ENCODE data around the gene GNAT2.

The GNAT2 gene

DNA sequence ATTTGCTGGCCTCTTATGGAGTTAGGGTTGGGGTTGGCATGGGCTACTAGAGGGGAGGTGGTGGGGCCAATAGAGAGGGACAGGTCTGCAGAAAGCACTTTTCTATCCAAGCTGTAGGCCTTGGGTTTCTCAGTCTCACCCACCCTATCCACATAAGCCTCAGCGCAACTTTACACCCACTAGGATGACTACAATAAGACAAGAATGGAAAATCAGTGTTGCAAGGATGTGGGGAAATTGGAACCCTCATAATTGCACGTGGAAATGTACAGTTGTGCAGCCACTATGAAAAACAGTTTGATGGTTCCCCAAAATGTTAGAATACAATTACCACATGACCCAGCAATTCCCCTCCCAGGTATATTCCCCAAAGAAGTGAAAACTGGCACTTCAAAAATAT lies 22.4 kb upstream of the GNAT2 start:
- DNase-seq, result no peak

DNA sequence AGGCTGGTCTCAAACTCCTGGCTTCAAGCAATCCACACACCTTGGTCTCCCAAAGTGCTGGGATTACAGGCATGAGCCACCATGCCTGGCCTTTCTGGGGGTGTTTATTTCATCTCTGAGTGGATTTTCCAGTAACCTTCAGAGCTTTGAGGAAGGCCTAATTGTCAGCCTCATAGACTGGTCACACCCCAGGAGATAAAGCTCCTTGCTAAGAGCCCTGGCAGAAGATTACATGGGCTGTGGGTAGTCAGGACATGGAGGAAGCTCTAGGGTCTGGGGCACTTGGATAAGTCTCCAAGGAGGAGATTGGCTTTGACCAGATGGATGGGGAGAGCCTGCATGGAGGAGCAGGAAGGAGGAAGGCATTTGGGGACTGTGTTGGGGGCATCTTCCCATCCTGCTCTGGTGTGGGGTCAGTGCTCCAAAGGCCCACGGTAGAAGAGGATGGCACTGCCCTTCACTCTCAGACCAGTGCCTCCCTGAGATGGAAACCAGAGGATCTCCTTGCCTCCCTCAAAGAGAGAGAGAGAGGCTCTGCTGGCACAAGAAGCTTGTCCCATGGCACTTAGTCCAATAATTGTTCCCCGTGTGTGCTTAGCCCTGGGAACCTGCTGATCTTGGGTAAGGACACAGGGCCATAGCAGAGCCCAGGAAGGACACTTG lies 21.8 kb upstream of the GNAT2 start:
- no peak for DNase-seq

DNA sequence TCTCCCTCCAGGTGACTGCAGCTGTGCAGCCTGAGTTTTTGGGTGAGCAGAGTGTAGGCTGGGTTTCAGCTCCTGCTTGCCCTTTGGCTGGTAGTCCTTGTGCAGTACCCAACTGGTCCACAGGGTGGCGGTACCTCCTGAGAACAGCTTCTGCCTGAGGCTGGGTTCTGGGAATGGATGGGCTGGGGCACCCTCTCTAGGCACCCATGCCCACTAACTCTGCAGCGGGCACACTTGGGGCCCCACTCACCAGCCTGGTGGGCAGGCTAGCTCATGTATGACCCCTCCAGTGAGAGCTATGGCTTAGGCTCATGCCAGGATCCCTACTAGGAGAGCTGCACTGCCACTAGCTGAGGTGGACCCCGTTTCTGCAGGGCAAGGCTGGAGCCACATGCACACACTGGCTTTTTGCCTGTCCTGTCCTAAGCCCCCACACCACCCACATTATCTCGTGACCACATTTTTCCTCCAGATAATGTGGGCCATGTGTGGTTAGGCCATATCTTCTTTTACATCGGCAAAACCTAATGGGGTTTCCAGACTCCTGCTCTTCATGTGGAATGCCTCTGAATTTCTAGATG lies 21.0 kb upstream of the GNAT2 start:
- peak; percentile 53 to 81 for DNase-seq

DNA sequence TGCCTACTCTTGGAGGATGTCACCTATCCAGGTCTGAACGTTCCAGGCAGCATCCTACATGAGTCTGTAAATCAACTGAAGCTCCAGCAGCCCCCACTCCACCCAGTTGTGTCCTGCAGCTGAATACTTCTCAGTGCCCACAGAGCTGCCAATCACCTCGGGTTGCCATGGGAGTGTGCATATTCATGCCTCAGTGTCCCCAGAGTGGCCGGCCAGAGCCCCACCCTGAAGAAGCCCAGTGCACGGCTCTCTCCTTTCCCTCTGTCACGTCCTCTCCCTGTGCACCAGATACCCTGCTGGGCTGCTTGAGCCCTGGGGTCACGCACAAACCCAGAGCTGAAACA lies 20.4 kb upstream of the GNAT2 start:
- DNase-seq, result no peak

DNA sequence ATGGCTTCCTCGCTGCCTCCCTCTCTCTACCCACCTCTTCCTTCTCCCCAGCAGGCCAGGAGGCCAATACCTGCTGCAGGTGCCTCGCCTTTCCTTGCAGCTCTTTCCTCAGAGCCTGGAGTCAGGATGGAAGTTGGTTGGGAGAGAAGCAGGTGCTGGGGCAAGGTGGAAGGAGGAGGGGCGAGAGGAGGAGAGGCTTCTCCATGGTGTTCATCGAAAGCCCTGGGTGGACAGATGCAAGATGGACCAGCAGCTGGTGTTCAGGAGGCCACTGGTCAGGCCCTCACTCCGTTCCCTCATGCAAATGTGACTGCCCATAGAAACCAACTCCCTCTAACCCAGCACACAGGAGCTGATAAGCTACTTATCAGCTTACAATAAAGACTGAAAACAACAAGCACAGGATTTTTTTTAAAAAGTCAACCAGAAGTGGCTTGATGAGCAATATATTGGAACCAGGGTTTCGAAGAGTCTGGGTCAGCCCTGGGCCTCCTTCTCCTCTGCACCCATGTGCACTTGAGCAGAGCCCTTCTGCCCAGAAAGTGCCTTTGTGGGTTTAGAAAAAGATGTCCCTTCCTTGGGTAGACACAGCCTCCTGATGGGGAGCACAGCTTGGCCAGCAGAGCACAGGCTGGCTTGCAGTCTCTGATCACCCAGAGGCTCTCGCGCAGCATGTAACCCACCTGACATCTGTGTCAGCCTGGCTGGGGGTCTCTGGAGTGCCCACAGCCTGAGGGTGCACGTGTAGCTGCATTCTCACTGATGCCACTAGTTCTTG lies 19.8 kb upstream of the GNAT2 start:
- DNase-seq, result no peak

DNA sequence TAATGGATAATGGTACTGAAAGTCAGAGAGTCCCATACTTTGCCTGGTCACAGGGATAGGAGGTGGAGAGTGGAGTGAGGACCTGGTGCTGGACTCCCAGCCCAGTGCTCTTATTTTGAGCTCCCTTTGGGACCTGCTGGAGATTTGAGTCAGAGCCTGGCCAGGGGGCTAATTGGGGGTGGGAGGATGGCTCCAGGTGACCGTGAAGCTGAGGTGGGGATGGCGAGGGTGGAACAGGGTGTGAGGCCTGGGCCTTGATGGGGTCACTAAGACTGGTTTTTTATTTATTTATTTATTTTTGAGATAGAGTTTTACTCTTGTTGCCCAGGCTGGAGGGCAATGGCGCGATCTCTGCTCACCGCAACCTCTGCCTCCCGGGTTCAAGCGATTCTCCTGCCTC lies 18.0 kb upstream of the GNAT2 start:
- no peak for DNase-seq

DNA sequence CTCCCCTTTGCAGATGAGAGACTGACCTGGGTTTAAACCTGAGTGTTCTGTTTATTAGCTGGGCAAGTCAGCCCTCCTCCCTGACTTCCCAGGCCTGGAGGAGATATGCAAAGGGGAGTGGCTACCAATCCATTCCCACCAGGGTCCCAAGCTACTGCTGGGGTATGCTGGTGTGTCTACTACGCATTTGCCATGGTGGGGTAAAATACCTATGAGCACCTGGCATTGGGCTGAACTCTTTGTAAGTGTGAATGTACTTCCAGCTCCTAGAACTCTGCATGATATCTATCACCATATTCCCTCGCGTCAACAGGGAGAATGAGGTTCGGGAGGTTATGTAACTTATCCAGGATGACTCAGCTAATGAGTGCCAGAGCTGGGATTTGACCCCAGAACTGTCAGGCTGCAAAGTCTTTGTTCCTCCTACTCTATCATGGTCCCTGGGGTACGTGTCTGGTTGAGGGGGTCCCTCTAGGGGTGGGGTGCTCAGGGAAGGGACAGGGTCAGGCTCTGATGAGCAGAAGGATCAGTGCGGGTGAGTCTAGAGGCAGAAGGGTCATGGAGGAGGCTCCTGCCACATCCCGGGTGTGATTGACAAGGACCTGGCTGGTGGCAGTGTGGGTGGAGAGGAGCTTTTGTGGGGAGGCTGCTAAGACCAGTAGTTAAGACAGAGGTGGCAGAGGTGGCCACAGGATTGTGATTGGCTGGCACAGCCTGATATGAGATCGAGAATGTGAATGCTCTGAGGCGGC lies 17.0 kb upstream of the GNAT2 start:
- no peak for DNase-seq

DNA sequence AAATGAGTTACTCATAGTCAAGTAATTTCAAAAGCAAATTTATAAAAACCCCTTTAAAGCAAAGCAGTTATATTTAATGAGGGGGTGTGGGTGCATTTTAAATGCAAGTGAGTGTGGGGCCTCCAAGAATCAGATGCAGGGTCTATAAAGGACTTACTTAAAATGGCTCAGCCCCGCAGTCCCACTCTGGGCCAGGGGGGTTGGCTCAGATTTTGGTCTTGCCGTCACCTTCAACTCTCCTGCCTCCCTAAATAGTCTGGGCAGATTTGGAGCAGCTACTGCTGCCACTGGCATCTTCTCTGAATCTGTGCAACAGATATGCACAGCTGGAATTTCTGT lies 16.4 kb upstream of the GNAT2 start:
- no peak for DNase-seq

DNA sequence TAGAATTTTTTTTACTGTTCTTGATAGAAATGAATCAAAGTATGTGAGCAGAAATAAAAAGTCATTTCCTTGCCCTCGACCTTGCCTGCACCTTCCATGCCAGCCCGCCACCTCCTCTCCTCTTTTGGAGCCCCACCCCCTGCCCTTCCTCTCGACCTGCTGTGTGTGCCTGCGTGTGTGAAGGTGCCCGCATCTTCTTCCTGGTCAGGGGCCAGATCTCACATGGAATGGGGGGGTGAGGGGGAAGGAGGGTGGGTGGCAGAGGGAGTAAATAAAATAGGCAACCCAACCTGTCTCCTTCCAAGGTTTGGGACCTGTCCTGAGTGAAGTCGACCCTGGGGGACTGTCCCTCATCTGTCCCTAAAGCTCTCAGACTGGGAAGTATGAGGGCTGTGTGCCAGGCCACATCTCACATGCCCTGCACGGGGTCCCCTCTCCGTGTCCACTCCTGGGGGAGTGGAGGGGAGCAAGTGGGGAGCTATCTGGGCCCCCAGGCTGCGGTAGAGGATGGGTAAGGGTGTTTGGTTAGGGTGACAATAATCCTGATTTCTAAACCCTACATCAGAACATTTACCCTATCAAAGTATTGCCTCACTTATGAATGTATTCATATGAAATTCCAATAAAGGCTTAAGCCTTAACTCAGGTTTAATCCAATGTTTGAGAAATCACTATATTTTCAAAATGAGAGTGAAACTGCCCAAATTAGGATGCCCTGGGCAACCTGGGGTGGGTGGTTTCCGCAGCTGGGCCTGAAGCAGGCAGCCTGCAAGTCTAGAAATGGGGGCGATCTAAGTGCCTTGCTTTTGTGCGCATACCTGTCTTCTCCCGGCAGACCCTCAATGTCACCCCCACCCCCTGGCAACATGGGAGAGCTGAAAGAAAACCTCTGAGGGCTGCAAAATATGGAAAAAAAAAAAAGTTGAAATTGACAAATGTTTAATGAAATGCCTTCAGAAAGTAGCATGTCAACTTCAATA lies 15.6 kb upstream of the GNAT2 start:
- DNase-seq, result no peak

DNA sequence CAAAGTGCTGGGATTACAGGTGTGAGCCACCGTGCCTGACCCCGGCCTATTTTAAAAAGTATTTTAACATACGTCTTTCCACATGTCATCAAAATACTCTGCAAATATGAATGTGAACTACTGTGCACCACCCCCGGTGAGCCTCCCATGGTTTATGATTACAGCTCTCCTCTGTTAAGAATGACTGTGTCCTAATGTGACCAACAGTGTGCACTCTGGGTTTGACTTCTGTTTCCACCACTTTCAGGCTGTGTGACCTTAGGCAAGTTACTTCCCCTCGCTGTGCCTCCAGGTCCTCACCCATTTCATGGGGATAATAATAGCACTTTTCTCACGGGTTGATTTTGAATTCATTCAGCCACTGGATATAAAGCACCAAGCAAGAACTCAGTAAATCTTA lies 14.9 kb upstream of the GNAT2 start:
- DNase-seq, result no peak

DNA sequence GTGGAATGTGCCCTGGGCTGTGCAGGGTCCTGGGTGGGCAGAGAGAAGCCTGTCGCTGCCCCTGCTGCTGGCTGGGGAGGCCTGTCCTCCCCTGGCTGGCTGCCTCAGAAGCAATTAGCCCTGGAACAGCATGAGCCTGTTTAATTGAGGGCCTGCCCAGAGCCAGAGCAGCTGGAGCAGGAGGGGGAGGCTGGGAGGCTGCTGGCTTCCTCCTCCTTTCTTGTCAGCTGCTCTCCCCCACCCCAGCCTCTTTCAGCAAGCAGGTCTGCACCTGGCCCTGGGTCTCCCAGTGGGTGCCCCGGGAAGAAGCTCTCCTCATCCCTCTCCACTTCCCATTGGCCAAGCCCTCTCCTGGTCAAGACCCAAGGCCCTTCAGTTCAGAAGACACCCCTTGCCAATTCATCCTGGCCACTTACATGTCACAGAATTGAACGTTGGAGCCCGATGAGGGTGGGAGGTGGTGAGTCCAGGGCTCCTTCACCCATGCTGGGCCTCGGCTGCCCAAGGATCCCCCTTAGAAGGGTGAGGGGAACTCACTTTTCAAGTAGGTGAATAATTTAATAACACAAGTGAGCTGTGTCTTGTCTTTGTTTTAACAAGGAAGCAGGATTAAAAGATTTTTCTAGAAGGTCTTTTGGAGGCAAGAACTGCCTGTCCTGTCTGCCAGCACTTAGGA lies 13.4 kb upstream of the GNAT2 start:
- DNase-seq, result peak; percentile 78 to 89

DNA sequence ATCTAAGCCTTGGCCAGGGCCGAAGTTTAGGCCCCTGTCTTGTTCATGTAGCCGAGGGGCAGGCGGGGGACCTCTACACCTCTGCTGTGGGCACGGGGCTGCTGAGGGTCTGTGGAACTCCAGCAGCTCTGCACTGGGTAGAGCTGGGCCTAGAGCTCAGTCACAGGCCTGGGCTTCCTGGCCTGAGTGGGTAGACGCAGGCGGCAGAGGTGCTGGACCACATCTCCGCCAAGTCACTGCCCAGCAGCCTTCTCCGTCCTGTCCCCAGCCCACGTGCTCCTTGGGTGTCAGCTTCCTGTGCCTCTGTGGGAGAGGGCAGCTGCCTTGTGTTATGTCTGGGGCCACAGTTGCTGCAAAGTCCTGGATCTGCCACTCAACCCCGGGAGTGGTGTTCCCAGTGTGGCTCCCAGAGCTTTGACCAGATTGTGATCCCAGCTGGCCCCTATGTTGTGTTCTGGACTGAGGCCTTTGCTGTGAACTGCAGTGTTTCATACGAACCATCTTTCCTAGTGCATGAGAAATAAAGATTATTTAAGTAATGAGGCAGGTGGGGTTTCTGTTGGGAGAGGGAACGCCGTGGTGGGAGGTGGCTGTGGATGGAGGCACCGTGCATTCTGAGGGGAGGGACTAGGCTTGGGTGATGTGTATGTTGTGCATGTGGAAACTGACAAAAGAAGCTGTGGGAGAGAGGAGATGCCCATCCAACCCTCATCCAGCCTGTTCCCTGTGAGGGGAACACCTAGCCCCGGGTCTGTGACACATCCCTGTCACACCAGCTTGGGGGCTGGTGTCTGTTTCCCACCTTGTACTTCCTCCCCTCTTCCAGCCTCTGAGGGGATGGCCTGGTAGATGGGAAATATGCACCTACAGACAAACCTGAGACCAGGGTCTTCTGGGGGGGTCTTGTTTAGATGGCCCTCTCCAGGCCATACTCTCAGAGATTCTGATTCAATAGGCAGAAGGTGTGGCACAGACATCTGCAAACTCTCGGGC lies 12.4 kb upstream of the GNAT2 start:
- DNase-seq, result no peak

DNA sequence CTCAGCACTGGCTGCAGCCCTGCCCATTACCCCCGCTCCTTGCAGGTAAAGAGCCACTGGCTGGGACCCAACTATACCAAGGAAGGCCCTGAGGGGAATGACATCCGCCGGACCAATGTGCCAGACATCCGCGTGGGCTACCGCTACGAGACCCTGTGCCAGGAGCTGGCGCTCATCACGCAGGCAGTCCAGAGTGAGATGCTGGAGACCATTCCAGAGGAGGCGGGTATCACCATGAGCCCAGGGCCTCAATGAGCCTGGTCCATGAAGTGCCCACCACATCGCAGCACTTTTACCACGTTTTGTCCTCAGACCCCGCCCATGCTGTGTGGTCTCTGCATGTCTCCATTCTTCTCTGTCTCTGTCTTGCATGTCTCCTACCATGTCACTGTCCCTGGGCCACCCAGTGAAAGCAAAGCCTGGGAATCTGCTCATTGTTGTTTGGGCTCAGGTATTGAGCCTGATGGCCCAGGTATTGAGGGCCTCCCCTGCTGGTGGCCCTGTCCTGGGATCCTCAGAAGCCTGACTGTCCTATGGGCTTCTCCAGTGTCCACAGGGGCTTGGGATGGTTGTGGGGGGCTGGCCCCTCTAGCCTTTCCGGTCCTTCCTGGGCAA lies 11.6 kb upstream of the GNAT2 start:
- DNase-seq, result no peak

DNA sequence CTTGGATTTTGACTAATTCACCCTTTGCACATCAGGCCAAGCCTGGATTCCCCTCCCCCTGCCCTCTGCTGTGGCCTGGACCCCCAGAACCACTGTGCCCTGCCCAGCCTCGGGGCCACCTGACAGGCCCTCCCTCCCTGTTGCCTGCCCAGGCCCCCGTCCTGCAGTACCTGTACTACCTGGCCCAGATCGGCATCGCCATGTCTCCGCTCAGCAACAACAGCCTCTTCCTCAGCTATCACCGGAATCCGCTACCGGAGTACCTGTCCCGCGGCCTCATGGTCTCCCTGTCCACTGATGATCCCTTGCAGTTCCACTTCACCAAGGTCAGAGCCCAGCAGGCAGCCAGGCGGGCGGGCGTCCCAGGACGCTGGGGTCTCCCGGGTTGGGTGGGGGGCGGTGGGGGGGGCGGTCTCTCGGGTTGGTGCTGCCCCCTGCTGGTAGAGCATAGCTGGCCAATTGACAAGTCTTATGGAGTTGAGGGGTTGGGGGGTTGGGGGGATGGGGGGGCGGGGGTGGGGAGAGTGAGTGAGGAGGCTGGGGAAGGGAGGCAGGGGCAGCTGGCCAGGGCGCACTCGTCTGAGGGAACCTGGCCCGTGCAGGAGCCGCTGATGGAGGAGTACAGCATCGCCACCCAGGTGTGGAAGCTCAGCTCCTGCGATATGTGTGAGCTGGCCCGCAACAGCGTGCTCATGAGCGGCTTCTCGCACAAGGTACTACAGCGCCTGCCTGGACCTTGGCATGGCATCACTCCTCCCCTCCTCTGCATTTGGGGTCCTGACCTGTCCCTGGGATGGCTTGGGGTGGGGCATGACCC lies 10.9 kb upstream of the GNAT2 start:
- no peak for DNase-seq

DNA sequence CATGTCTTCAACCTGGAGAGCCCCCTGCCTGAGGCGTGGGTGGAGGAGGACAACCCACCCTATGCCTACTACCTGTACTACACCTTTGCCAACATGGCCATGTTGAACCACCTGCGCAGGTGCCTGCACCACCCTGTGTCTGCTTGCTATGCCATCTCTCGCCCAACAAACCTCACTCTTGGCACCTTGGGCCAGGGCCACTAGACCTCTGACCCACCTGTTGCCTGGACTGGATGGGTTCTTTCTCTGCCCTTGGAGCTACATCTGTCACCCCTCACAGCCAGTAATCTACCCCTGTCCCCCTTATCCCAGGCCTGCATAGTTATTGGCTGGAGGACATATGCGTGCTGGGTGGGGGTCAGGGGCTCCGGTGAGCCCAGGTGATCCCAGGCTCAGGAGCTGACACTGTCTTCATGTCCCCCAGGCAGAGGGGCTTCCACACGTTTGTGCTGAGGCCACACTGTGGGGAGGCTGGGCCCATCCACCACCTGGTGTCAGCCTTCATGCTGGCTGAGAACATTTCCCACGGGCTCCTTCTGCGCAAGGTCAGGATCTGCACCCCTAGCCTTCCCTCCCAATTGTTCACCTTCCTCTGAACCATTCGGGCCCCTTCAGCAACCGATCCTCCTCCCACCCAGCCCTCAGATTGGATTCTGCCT lies 10.1 kb upstream of the GNAT2 start:
- DNase-seq, result no peak

DNA sequence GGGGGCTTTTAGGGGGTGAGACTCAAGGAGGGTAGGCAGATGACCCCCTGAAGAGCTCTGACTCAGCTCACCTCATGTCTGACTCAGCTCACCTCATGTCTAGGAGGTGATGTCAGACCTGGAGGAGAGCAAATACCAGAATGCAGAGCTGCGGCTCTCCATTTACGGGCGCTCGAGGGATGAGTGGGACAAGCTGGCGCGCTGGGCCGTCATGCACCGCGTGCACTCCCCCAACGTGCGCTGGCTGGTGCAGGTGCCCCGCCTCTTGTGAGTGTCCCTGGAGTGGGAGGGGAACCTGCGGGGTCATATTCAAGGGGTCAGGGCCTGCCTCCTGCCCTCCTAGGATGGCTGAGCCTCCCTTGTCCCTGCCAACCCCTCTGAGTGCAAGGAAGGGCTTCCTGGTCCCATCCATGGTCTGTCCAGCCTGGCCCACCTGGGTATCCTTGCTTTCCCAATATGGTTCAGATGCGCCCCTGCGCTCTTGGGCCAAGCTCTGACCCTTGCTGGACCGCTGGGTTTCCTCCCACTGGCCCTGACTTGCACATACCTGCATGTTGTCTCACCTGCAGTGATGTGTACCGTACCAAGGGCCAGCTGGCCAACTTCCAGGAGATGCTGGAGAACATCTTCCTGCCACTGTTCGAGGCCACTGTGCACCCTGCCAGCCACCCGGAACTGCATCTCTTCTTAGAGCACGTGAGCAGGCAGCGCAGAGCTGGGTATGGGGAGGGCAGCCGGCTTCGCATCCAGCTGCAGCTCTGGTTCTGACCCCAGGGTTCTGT lies 9.3 kb upstream of the GNAT2 start:
- DNase-seq, result no peak

DNA sequence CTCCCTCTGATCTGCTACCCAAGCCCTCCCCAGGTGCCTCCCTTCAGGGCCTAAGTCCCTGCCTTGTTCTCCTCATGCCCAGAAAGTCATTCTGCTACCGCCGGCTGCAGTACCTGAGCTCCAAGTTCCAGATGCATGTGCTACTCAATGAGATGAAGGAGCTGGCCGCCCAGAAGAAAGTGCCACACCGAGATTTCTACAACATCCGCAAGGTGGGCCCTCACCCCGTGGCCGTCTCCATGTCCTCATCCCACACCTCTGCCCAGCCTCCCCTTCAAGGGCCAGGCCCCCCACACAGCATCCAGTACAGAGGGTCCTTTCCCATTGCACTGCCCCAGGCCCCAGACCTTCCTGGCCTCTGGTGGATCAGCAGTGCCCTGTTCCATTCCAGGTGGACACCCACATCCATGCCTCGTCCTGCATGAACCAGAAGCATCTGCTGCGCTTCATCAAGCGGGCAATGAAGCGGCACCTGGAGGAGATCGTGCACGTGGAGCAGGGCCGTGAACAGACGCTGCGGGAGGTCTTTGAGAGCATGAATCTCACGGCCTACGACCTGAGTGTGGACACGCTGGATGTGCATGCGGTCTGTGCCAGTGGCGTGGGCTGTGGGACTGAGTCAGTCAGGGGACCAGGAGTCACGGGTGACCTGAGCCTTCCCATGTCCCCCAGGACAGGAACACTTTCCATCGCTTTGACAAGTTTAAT lies 8.4 kb upstream of the GNAT2 start:
- no peak for DNase-seq
